Measurements from ENCODE around the gene SCT. TPM values are rescaled to one million over a fixed set of nuclear protein-coding genes. Genes with fewer than 3 reads are reported as not detected.
A peak's percentile ranks its signal among the peaks of the same experiment; 100 is the strongest.

SCT gene
- total RNA-seq, 2 donors from 2014 or later = not detected

- intact Hi-C loops (cut with DNase I) = no loop called here
- no peaks in the 10 kb centered on the region for H3K27me3 ChIP-seq
Observed at GRCh38 chr11:637593-638521, 10.9 kb upstream of the SCT start.

DNA sequence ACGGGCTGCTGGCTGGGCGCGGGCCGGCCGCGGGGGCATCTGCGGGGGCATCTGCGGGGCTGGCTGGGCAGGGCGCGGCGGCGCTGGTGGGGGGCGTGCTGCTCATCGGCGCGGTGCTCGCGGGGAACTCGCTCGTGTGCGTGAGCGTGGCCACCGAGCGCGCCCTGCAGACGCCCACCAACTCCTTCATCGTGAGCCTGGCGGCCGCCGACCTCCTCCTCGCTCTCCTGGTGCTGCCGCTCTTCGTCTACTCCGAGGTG, 10.3 kb upstream of the SCT start:
- Histone ChIP-seq H3K4me3 (no peak overlapping the region), H3K27ac (no peak overlapping the region), H3K27me3 (no peaks in the 10 kb centered on the region), H3K4me1 (peaks cover 6% of the 10 kb centered on the region), H3K9me3 (no peaks in the 10 kb centered on the region), H3K36me3 (replicated peaks in 1 of 2; ENCODE audit: insufficient read depth in 1 of 2, low read depth in 2 of 2) (no peaks in the 10 kb centered on the region)
- DNase-seq (no peak), ATAC-seq (no peak)
- intact Hi-C loops (cut with DNase I) = no loop called here
- 34 to 82% methylated on average over 2 to 26 of the region's 34 CpGs for WGBS, 2 donors
- TF ChIP-seq CTCF (IDR thresholded peaks at IDR 0.05) (no peak), POLR2A (IDR thresholded peaks at IDR 0.05) (no peak)

More at GRCh38 chr11:637593-638521, 10.9 kb upstream of the SCT start:
- ATAC-seq (no peak), DNase-seq (no peak)
- Histone ChIP-seq H3K4me3 (no peak overlapping the region), H3K27ac (no peak overlapping the region), H3K36me3 (replicated peaks in 1 of 2; ENCODE audit: insufficient read depth in 1 of 2, low read depth in 2 of 2) (no peaks in the 10 kb centered on the region), H3K9me3 (no peaks in the 10 kb centered on the region), H3K4me1 (peaks cover 6% of the 10 kb centered on the region)
- TF ChIP-seq POLR2A (IDR thresholded peaks at IDR 0.05) (no peak), CTCF (IDR thresholded peaks at IDR 0.05) (no peak)
- WGBS, 2 donors = 55 to 80% methylated on average over 50 to 54 of the region's 55 CpGs

- DNase-seq (no peak), ATAC-seq (peak; percentile 24)
- WGBS, 2 donors = 42 to 64% methylated on average over 13 to 85 of the region's 100 CpGs
- Histone ChIP-seq H3K27me3 (no peaks in the 10 kb centered on the region), H3K4me1 (peaks cover 6% of the 10 kb centered on the region), H3K4me3 (no peak within 1 kb of the TSS), H3K9me3 (no peaks in the 10 kb centered on the region), H3K27ac (no peak within 1 kb of the TSS), H3K36me3 (replicated peaks in 1 of 2; ENCODE audit: insufficient read depth in 1 of 2, low read depth in 2 of 2) (no peaks in the 10 kb centered on the region)
- no peak for TF ChIP-seq POLR2A (IDR thresholded peaks at IDR 0.05)
- no peak for TF ChIP-seq CTCF (IDR thresholded peaks at IDR 0.05)
- intact Hi-C loops (cut with DNase I) = no loop called here
Observed at GRCh38 chr11:636511-637332, 9.7 kb upstream of the SCT start, which contains the start of gene DRD4. DRD4 (plus strand) TSS chr11:637269; CDS start chr11:637305, 36 bp downstream.

DNA sequence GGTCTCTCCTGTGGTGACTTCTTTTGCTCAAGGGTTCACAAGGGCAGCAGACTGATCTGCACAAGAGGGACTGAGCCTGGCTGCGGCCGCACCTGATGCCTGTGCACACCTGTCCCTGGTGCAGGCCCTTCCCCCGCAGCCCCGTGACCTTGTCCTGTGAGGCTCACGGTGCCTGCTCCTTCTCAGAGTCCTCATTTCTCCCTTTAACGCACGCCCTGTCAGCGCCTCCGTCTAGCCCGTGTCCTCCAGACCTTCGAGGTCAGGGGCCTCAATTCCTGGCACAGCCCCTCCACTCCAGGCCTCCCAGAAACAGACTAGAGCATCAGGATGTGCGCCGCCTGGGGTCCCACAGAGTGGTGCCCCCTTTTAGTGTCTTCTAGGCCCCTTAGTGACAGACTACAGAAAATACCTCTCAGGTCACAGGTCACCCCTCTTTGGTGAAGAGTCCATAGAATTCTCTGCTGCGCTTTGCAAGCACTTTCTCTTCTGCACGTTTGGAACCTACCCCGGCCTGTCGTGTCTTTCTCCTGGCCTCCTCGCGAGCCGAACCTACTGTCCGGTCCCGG, 9.0 kb upstream of the SCT start:
- Histone ChIP-seq H3K27ac (no peak overlapping the region), H3K9me3 (no peaks in the 10 kb centered on the region), H3K4me1 (peaks cover 6% of the 10 kb centered on the region), H3K36me3 (replicated peaks in 1 of 2; ENCODE audit: insufficient read depth in 1 of 2, low read depth in 2 of 2) (no peaks in the 10 kb centered on the region), H3K4me3 (no peak overlapping the region), H3K27me3 (no peaks in the 10 kb centered on the region)
- DNase-seq = no peak
- ATAC-seq = no peak
- TF ChIP-seq CTCF (IDR thresholded peaks at IDR 0.05) (no peak), POLR2A (IDR thresholded peaks at IDR 0.05) (no peak)
- intact Hi-C loops (cut with DNase I) = no loop called here
- WGBS, 2 donors = 64 to 91% methylated on average over 9 to 22 of the region's 22 CpGs

Data from body of pancreas (tissue), 4 donors.